ENCODE measurements around the gene KLHL41.
"Not testable (repeated sequence)": the region's sequence is repeated elsewhere in the genome, so short reads cannot be mapped to it uniquely, and the experiment has no call there.

The KLHL41 gene

GRCh38 chr2:169539460-169539859 is 30.0 kb downstream of the KLHL41 start:
- H3K9ac ChIP-seq (ENCODE audit: low read depth, low read length); H3K4me1 ChIP-seq (ENCODE audit: control insufficient read depth, insufficient read depth, low read length); H3K4me3 ChIP-seq (ENCODE audit: low read depth, low read length); H3K27ac ChIP-seq (ENCODE audit: low read depth, low read length); H3K9me3 ChIP-seq (ENCODE audit: control insufficient read depth, insufficient read depth, low read length); H3K27me3 ChIP-seq (ENCODE audit: control insufficient read depth, insufficient read depth, low read length): not testable (repeated sequence)
- H3K36me3 ChIP-seq (ENCODE audit: control insufficient read depth, insufficient read depth, low read length): peaks cover 71% of the 10 kb centered on the region

GRCh38 chr2:169540146-169540545 is 30.6 kb downstream of the KLHL41 start:
- Histone ChIP-seq H3K9me3 (ENCODE audit: control insufficient read depth, insufficient read depth, low read length) (no peaks in the 10 kb centered on the region), H3K27me3 (ENCODE audit: control insufficient read depth, insufficient read depth, low read length) (no peaks in the 10 kb centered on the region), H3K36me3 (ENCODE audit: control insufficient read depth, insufficient read depth, low read length) (peaks cover 72% of the 10 kb centered on the region), H3K4me3 (ENCODE audit: low read depth, low read length) (no peak overlapping the region), H3K4me1 (ENCODE audit: control insufficient read depth, insufficient read depth, low read length) (no peaks in the 10 kb centered on the region), H3K9ac (ENCODE audit: low read depth, low read length) (no peak overlapping the region), H3K27ac (ENCODE audit: low read depth, low read length) (no peak overlapping the region)

- no peaks in the 10 kb centered on the region for H3K4me1 ChIP-seq (ENCODE audit: control insufficient read depth, insufficient read depth, low read length)
- H3K27me3 ChIP-seq (ENCODE audit: control insufficient read depth, insufficient read depth, low read length): no peaks in the 10 kb centered on the region
- peaks cover 80% of the 10 kb centered on the region for H3K36me3 ChIP-seq (ENCODE audit: control insufficient read depth, insufficient read depth, low read length)
- H3K4me3 ChIP-seq (ENCODE audit: low read depth, low read length): no peak overlapping the region
- H3K27ac ChIP-seq (ENCODE audit: low read depth, low read length): no peak overlapping the region
- H3K9me3 ChIP-seq (ENCODE audit: control insufficient read depth, insufficient read depth, low read length): no peaks in the 10 kb centered on the region
- no peak overlapping the region for H3K9ac ChIP-seq (ENCODE audit: low read depth, low read length)
These were observed 32.9 kb downstream of the KLHL41 start for GRCh38 chr2:169542433-169542832.

- Histone ChIP-seq H3K9me3 (ENCODE audit: control insufficient read depth, insufficient read depth, low read length) (no peaks in the 10 kb centered on the region), H3K9ac (ENCODE audit: low read depth, low read length) (no peak overlapping the region), H3K27ac (ENCODE audit: low read depth, low read length) (no peak overlapping the region), H3K36me3 (ENCODE audit: control insufficient read depth, insufficient read depth, low read length) (peaks cover 74% of the 10 kb centered on the region), H3K4me1 (ENCODE audit: control insufficient read depth, insufficient read depth, low read length) (peaks cover 2% of the 10 kb centered on the region; the same call in 1 of the 2 replicates), H3K27me3 (ENCODE audit: control insufficient read depth, insufficient read depth, low read length) (no peaks in the 10 kb centered on the region), H3K4me3 (ENCODE audit: low read depth, low read length) (no peak overlapping the region)
These were observed 37.3 kb downstream of the KLHL41 start for GRCh38 chr2:169546756-169547155.

- Histone ChIP-seq H3K27ac (ENCODE audit: low read depth, low read length) (no peak overlapping the region), H3K9me3 (ENCODE audit: control insufficient read depth, insufficient read depth, low read length) (no peaks in the 10 kb centered on the region), H3K4me3 (ENCODE audit: low read depth, low read length) (no peak overlapping the region), H3K9ac (ENCODE audit: low read depth, low read length) (no peak overlapping the region), H3K36me3 (ENCODE audit: control insufficient read depth, insufficient read depth, low read length) (peaks cover 34% of the 10 kb centered on the region), H3K27me3 (ENCODE audit: control insufficient read depth, insufficient read depth, low read length) (no peaks in the 10 kb centered on the region), H3K4me1 (ENCODE audit: control insufficient read depth, insufficient read depth, low read length) (no peaks in the 10 kb centered on the region)
These were observed 51.9 kb downstream of the KLHL41 start for GRCh38 chr2:169561364-169561763.

GRCh38 chr2:169562084-169562483 is 52.6 kb downstream of the KLHL41 start:
- H3K27ac ChIP-seq (ENCODE audit: low read depth, low read length); H3K4me1 ChIP-seq (ENCODE audit: control insufficient read depth, insufficient read depth, low read length); H3K9ac ChIP-seq (ENCODE audit: low read depth, low read length); H3K27me3 ChIP-seq (ENCODE audit: control insufficient read depth, insufficient read depth, low read length); H3K4me3 ChIP-seq (ENCODE audit: low read depth, low read length); H3K9me3 ChIP-seq (ENCODE audit: control insufficient read depth, insufficient read depth, low read length): not testable (repeated sequence)
- peaks cover 35% of the 10 kb centered on the region for H3K36me3 ChIP-seq (ENCODE audit: control insufficient read depth, insufficient read depth, low read length)

GRCh38 chr2:169562519-169562918 is 53.0 kb downstream of the KLHL41 start:
- Histone ChIP-seq H3K4me1 (ENCODE audit: control insufficient read depth, insufficient read depth, low read length) (no peaks in the 10 kb centered on the region), H3K36me3 (ENCODE audit: control insufficient read depth, insufficient read depth, low read length) (peaks cover 40% of the 10 kb centered on the region), H3K4me3 (ENCODE audit: low read depth, low read length) (no peak overlapping the region), H3K27me3 (ENCODE audit: control insufficient read depth, insufficient read depth, low read length) (no peaks in the 10 kb centered on the region), H3K9me3 (ENCODE audit: control insufficient read depth, insufficient read depth, low read length) (no peaks in the 10 kb centered on the region), H3K27ac (ENCODE audit: low read depth, low read length) (no peak overlapping the region), H3K9ac (ENCODE audit: low read depth, low read length) (no peak overlapping the region)

GRCh38 chr2:169565686-169566085 is 56.2 kb downstream of the KLHL41 start:
- Histone ChIP-seq H3K4me1 (ENCODE audit: control insufficient read depth, insufficient read depth, low read length) (no peaks in the 10 kb centered on the region), H3K27me3 (ENCODE audit: control insufficient read depth, insufficient read depth, low read length) (no peaks in the 10 kb centered on the region), H3K36me3 (ENCODE audit: control insufficient read depth, insufficient read depth, low read length) (peaks cover 37% of the 10 kb centered on the region), H3K9ac (ENCODE audit: low read depth, low read length) (no peak overlapping the region), H3K9me3 (ENCODE audit: control insufficient read depth, insufficient read depth, low read length) (no peaks in the 10 kb centered on the region), H3K4me3 (ENCODE audit: low read depth, low read length) (no peak overlapping the region), H3K27ac (ENCODE audit: low read depth, low read length) (no peak overlapping the region)

- H3K36me3 ChIP-seq (ENCODE audit: control insufficient read depth, insufficient read depth, low read length): peaks cover 25% of the 10 kb centered on the region
- H3K9me3 ChIP-seq (ENCODE audit: control insufficient read depth, insufficient read depth, low read length): no peaks in the 10 kb centered on the region
- H3K4me3 ChIP-seq (ENCODE audit: low read depth, low read length): no peak overlapping the region
- no peak overlapping the region for H3K9ac ChIP-seq (ENCODE audit: low read depth, low read length)
- H3K27me3 ChIP-seq (ENCODE audit: control insufficient read depth, insufficient read depth, low read length): no peaks in the 10 kb centered on the region
- H3K27ac ChIP-seq (ENCODE audit: low read depth, low read length): no peak overlapping the region
- peaks cover 8% of the 10 kb centered on the region; the same call in 1 of the 2 replicates for H3K4me1 ChIP-seq (ENCODE audit: control insufficient read depth, insufficient read depth, low read length)
These were observed 60.4 kb downstream of the KLHL41 start for GRCh38 chr2:169569948-169570347.

- H3K36me3 ChIP-seq (ENCODE audit: control insufficient read depth, insufficient read depth, low read length): peaks cover 25% of the 10 kb centered on the region
- not testable (repeated sequence) for H3K9me3 ChIP-seq (ENCODE audit: control insufficient read depth, insufficient read depth, low read length); H3K4me1 ChIP-seq (ENCODE audit: control insufficient read depth, insufficient read depth, low read length); H3K27ac ChIP-seq (ENCODE audit: low read depth, low read length); H3K27me3 ChIP-seq (ENCODE audit: control insufficient read depth, insufficient read depth, low read length); H3K4me3 ChIP-seq (ENCODE audit: low read depth, low read length); H3K9ac ChIP-seq (ENCODE audit: low read depth, low read length)
These were observed 61.2 kb downstream of the KLHL41 start for GRCh38 chr2:169570752-169571151.

GRCh38 chr2:169571571-169571970 is 62.1 kb downstream of the KLHL41 start:
- Histone ChIP-seq H3K4me3 (ENCODE audit: low read depth, low read length) (peak overlapping the region; percentile 91; the same call in 1 of the 2 replicates), H3K27me3 (ENCODE audit: control insufficient read depth, insufficient read depth, low read length) (no peaks in the 10 kb centered on the region), H3K36me3 (ENCODE audit: control insufficient read depth, insufficient read depth, low read length) (peaks cover 21% of the 10 kb centered on the region), H3K9ac (ENCODE audit: low read depth, low read length) (no peak overlapping the region), H3K4me1 (ENCODE audit: control insufficient read depth, insufficient read depth, low read length) (peaks cover 8% of the 10 kb centered on the region; the same call in 1 of the 2 replicates), H3K27ac (ENCODE audit: low read depth, low read length) (no peak overlapping the region), H3K9me3 (ENCODE audit: control insufficient read depth, insufficient read depth, low read length) (no peaks in the 10 kb centered on the region)

- H3K9me3 ChIP-seq (ENCODE audit: control insufficient read depth, insufficient read depth, low read length): no peaks in the 10 kb centered on the region
- peaks cover 8% of the 10 kb centered on the region; the same call in 1 of the 2 replicates for H3K4me1 ChIP-seq (ENCODE audit: control insufficient read depth, insufficient read depth, low read length)
- no peak overlapping the region for H3K27ac ChIP-seq (ENCODE audit: low read depth, low read length)
- H3K9ac ChIP-seq (ENCODE audit: low read depth, low read length): no peak overlapping the region
- H3K4me3 ChIP-seq (ENCODE audit: low read depth, low read length): peak overlapping the region; percentile 91
- H3K27me3 ChIP-seq (ENCODE audit: control insufficient read depth, insufficient read depth, low read length): no peaks in the 10 kb centered on the region
- peaks cover 19% of the 10 kb centered on the region for H3K36me3 ChIP-seq (ENCODE audit: control insufficient read depth, insufficient read depth, low read length)
These were observed 62.7 kb downstream of the KLHL41 start for GRCh38 chr2:169572189-169572588.

All from HUES48 (cell line).